Raji (cell line): ENCODE results near the gene REXO1.

Source experiments
- POLR2A ChIP-seq: IDR thresholded peaks from 2 replicates; pipeline ENCODE4 v1.6.1; 2011; ENCODE audit warnings: low read depth, low read length, control low read depth; ENCODE audit not compliant: insufficient read depth

The REXO1 gene

DNA sequence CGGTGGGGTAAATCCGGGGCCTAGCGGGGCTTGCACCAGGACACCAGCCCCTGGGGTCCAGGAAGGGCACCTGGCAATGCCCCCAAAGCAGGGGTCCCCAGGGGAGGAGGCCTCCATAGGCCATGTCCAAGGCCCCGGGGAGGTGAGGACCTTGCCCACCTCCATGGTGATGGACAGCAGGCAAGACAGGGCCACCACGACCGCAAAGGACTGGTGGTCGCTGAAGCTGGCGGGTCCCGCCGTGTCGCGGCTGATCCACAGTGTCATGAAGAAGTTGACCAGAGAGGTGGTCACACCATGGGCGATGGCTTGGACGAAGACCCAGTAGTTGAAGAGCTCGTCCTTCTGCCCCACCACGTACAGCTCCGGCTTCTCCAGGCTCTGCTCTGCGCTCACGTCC, 63.0 kb downstream of the REXO1 start:
- TF ChIP-seq POLR2A = no peak

DNA sequence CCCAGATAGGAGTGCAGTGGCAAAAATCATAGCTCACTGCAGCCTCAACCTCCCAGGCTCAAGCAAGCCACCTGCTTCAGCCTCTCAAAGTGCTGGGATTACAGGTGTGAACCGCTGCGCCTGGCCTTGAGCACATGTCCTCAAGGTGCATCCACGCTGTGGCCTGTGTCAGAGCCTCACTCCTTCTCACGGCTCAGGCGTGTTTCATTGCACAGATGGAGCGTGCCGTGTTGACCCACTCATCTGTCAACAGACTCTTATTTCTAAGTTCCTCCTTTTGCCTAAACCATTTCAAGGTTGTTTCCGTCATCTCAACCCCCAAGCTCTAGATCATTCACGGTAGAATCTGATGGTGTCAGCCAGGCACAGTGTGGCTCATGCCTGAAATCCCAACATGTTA, 64.4 kb downstream of the REXO1 start:
- TF ChIP-seq POLR2A = no peak

DNA sequence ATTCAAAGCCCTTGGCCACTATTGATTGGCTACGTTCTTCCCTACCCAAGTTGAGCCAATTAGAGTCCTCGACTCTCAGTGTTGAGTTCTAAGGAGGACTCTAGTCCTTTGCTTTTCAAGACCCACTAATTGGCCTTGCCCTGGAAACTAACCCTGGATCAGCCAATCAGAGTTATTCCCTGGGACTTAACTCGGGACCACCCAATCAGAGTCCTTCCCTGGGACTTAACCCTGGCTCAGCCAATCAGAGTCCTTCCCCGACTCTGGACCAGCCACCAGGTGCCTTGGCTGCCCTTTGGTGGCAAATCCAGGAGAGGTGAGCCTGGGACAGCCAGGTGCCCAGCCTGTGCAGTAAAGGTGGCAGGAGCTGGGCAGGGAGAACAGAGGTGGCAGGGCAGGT, 64.9 kb downstream of the REXO1 start:
- no peak for TF ChIP-seq POLR2A

DNA sequence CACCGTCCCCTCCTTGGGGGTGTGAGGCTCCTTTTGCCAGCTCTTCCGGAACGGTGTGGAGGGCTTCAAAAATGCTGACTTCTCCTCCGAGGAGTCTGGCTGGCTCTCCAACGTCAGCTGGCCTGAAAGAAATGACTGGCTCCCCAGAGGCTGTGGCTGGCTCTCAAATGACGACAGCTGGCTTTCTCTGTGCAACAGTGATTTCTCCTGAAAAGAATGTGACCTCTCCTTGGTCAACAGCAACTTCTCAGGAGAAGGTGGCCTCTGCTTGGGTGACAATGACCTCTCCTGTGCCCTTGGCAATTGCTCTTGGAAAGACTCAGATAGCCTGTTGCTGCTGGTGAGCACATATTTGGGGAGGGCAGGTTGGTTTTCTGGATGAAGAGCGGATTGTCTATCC, 65.8 kb downstream of the REXO1 start:
- TF ChIP-seq POLR2A = no peak

DNA sequence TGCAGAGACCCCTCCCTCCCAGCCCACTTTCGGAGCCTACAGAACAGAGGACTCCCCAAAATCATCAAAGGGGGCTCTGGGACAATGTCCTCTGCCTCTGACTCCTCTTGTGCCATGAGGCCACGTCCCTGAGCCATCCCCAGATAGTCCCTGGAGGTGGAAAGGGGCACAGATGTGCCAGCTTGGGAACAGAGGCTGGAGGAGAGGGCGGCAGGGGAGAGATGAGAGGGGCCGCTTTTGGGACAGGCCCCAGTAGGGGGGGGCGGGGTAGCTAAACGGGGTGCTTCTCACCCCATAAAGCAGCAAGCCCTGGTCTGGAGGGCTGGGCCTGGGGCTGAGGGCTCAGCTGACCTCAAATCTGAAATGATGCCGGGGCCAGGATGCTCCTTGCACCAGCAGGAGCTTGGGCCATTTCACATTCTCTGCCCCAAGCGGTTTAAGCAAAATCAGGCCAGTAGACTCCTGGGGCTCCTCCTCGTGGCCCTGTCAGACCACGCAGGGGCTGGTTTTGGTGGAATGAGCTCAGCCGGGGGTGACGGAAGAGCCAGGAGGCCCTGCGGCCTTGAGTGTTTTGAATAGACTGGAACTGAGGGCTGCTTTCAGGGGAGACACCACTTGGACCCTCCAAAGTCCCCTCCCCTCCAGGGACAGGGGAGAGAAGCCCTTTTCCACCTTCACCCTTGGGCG, 67.9 kb downstream of the REXO1 start:
- TF ChIP-seq POLR2A = no peak

DNA sequence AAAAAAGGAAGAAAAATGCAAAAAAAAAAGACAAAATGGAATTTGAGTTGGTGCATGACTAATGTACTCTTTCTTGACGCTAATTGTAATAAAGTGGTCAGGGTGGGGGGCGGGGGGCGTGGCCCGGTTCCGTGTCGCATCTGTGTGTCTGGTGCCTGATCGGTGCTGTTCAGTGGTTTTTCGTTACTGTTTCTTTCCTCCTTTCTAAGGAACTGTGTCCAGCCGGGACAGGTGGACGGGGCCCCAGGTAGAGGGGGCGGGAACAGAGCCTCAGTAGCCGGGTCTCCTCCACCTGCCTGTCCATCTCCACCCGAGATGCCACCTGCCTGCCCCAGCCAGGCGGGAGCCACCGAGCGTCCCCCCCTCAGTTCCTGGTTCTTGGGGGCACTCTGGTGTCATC, 68.7 kb downstream of the REXO1 start:
- TF ChIP-seq POLR2A = no peak

DNA sequence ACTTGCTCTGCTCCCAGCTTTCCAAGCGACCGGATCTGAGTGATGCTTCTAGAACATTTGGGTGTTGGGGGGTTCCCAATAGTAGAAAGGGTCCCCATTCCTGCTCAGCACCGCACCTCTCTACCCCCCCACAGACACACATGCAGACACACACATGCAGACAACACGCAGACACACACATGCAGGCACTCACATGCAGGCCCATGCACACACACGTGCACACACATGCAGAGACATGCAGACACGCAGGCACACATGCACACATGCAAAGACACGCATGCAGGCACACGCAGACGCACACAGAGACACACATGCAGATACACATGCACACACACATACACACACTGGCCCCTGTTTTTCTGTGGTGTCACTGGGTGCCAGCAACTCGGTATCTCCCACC, 71.1 kb downstream of the REXO1 start:
- no peak for TF ChIP-seq POLR2A

DNA sequence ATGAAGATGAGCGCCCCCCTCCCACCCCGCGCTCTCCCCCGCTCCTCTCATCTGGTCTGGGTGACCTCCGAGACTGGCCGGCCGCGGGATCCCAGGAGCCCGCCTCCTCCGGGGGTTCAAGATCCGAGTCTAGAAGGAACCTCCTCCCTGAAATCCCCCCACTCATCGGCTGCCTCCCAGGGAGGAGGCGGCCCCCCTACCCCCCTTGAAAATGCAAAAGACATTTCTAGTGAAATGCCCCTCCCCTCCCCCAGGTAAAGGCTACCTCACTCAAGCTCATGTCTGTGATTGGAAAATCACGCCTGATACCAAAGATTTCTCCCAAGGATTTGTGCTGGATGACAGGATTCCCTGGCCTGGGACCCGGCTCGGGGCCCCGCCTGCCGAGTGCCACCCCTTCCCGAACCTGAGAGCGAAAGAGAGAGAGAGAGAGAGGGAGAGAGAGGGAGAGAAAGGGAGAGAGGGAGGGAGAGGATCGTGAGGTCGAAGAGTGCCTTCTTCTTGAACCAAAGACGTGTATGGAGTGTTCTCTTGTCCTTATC, 71.6 kb downstream of the REXO1 start:
- no peak for TF ChIP-seq POLR2A

DNA sequence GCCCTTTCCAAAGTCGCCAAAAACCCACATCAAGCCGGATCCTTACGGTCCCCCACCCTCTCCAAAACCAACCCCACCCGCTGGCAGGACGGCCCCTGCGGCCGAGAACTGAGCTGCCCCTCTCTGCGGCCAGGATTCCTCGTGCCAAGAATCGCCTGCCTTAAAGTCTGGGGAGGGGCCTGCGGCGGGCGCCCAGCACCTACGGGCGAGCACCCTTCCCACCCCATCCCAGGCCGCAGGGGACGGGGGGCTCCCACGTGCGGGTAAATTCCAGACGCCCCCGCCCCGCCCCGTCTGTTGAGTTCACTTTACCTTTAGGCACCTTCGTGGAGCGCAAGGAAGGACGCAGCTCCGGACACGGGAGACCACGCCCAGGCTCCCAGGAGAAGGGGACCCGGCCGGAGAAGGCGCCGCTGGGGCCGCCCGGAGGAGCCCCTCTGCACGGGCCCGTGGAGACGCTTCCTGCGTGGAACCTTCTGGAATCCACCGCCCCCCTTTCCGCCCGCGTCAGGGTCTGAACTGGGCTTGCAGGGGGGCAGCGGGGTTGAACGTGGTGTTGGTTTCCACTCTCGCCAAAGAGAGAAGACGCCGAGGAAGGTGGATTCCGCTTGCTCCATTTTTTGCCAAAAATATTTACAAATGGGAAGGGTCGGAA, 72.2 kb downstream of the REXO1 start:
- no peak for TF ChIP-seq POLR2A

DNA sequence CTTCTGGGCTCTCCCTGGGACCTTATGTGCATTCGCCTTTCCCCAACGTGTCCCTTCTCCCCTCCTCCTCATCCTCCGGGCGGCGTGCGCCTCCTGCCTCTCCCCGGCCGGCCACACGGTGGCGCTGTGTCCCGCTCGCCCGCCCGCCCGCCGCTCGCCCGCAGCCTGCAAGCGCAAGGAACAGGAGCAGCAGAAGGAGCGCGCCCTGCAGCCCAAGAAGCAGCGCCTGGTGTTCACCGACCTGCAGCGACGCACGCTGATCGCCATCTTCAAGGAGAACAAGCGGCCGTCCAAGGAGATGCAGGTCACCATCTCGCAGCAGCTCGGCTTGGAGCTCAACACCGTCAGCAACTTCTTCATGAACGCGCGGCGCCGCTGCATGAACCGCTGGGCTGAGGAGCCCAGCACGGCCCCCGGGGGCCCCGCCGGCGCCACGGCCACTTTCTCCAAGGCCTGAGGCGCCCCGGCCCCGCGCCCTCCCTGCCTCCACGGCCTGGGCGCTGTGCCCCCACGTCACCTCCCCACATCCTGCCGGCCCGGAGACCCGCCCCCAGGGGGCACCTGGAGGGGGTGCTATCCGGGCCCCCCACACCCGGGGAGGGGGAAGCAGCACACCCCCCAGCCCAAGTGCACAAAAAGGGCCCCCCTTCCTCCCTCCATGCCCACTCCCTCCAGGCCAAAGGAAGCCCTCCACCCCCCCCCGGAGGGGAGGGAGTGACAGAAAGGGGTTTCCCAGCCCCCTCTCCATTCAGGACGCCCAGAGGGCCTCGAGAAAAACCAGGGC, 73.1 kb downstream of the REXO1 start:
- no peak for TF ChIP-seq POLR2A

DNA sequence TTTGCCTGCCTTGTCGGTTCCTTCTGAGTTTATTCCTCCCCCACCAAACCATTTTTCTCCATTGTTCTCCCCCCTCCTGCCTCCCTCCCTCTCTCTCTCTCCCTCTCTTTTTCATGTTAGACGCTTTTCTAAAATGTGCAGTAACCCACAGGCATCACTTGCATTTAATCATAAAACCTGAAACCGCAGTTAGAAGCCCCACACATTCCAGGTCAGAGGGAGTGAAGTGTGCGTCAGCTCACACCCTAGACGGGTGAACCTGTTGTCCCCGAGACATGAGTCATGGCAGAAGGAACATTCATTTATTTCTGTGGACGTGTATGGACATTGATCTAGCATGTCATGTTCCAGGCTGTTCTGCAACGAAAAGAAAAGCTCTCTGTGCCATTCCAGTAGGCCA, 75.1 kb downstream of the REXO1 start:
- no peak for TF ChIP-seq POLR2A

DNA sequence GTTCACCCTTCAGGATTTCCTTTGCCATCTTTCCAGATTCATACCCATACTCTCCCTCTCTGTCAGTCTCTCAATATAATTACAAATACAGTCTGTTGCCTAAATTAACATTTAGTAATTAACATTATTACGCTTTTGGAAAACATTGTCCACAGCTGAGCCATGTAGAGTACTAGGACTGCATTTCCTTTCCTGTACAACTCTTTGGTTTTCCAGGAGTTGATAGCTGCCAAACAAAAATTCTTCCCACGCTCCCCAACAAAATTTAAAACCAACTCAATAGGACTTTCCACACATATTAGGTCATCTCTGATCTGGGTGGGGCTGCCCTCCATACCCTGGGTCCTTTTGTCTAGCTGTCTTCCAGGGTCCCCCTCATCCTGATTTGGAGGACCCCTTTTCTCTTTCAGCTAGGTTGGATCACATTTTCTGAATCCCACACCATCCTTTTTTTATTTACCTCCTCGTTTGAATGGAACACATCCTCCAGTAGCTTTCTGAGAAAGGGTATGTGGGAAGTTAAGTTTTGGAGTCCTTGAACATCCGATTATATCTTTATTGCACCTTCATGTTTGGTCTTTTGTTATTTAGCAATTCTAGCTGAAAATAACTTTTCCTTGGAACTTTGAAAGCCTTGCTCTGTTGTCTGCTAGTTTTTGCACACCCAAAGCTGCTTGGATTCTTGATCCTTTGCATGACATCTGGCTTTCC, 77.3 kb downstream of the REXO1 start:
- no peak for TF ChIP-seq POLR2A

DNA sequence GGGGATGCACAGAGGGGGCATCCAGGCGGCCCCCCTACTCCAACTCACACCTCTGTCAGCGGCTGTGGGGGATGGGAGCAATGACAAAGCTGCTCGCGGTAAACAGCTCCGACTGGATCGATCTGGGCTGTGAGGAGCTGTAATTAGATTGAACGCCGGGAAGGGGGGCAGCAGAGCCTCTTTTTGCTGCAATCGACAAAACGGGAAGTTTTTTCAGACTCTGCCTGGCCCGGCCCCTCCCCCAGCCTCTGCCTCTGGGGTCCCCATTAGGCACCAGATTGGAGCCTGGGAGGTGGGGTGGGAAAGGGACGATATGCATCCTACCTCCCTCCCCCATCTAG, 78.7 kb downstream of the REXO1 start:
- no peak for TF ChIP-seq POLR2A

DNA sequence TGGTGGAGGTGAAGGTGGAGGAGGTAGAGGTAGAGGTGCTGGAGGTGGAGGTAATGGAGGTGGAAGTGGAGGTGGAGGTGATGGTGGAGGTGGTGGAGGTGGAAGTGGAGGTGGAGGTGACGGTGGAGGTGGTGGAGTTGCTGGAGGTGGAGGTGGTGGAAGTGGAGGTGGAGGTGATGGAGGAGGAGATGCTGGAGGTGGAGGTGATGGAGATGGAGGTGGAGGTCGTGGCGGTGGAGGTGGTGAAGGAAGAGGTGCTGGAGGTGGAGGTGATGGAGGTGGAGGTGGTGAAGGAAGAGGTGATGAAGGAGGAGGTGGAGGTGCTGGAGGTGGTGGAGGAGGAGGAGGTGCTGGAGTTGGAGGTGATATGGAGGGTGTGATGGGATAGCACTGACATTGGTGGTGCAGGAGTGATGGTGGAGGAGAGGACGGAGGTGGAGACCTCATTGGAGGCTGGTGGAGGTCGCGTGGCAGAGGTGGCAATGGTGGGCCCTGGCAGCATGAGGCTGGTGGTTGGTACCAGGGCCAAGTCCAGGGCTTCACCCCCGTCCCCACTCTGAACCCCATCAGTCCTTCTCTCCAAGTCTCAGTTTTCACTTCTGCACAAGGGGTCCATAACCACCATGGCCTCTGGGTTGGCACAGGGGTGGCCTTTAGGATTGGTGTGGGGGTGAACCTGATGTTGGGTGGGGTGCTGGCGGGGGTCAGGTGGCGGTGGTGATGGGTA, 79.2 kb downstream of the REXO1 start:
- TF ChIP-seq POLR2A = no peak

DNA sequence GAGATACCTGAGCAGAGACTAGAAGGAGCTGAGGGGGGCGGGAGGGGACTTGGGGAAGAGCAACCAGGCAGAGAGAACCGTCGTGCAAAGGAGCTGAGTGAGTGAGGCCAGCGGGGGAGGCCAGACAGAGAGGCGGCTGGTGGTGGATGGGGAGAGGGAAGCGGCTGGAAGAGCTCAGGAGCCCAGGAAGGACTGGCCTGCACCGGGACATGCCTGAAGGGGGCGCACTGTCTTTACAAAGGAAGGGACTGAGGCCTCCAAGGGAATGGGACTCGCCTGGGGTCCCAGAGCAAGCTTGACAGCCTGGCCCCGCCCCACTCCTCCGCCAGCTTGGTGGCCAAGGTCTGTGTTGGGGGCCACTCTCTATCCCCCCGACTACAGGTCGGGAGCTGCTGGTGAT, 80.0 kb downstream of the REXO1 start:
- no peak for TF ChIP-seq POLR2A

DNA sequence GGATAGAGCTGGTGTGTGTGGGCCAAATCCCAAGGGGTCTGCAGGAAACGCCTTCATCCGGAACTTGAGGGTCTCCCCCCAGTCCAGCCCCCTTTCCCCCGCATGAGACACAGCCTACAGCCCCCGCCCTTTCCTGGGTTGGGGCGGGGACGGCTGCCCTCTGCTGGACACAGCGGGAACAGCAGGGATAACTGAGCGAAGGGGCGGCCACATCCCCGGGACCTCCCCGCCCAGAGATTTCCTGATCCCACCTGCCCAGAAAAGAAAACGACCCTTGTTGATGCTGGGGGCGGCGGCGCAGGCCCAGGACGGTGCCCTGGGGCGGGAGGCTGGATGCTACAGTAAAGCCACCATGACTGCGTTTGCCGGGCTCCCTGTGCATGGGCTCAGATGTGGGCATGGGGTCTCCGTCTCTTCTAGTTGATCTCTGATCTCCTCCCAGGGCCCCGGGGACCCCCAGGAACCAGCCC, 80.8 kb downstream of the REXO1 start:
- TF ChIP-seq POLR2A = no peak
